Endothelial cell (in vitro differentiated cells): ENCODE measurements around the gene RPS25. TPM values are rescaled to one million over a fixed set of nuclear protein-coding genes. Genes with fewer than 3 reads are reported as not detected.
"Not testable (repeated sequence)": the region's sequence is repeated elsewhere in the genome, so short reads cannot be mapped to it uniquely, and the experiment has no call there.

Source experiments
- DNase-seq: peaks from one replicate; pipeline ENCODE4 v3.0.0; 2021; ENCODE audit warnings: low spot score
- H3K27ac Mint-ChIP-seq: one replicate; pipeline ENCODE4 v1.8.0; 2021; ENCODE audit warnings: mixed read lengths, inconsistent platforms; ENCODE audit not compliant: unreplicated experiment
- H3K27me3 Mint-ChIP-seq: one replicate; pipeline ENCODE4 v1.8.0; 2021; ENCODE audit warnings: mild to moderate bottlenecking, moderate library complexity, mixed read lengths, inconsistent platforms; ENCODE audit not compliant: unreplicated experiment
- H3K36me3 Mint-ChIP-seq: one replicate; pipeline ENCODE4 v1.8.0; 2021; ENCODE audit warnings: mild to moderate bottlenecking, low read depth, mixed read lengths, inconsistent platforms; ENCODE audit not compliant: unreplicated experiment
- H3K4me1 Mint-ChIP-seq: one replicate; pipeline ENCODE4 v1.8.0; 2021; ENCODE audit warnings: mild to moderate bottlenecking, mixed read lengths, inconsistent platforms; ENCODE audit not compliant: unreplicated experiment
- H3K4me3 Mint-ChIP-seq: one replicate; pipeline ENCODE4 v1.8.0; 2021; ENCODE audit warnings: mild to moderate bottlenecking, mixed read lengths, inconsistent platforms; ENCODE audit not compliant: unreplicated experiment
- H3K9me3 Mint-ChIP-seq: one replicate; pipeline ENCODE4 v1.8.0; 2021; ENCODE audit warnings: mixed read lengths, inconsistent platforms; ENCODE audit not compliant: unreplicated experiment
- CTCF ChIP-seq: fragments of 200-600 bp; sonication (generic); IDR thresholded peaks from one replicate; pipeline ENCODE4 v1.5.0; 2021; ENCODE audit warnings: antibody characterized with exemption; ENCODE audit not compliant: unreplicated experiment
- total RNA-seq: library from RNA; stranded (reverse); fragmentation: NEBNext Ultra II Directional; extraction: Animal tissue kit (Norgen Biotek cat#: 25700); gene quantifications from one replicate; pipeline ENCODE4 v1.2.1, GENCODE V29; 2021; ENCODE audit not compliant: unreplicated experiment

Gene RPS25
- total RNA-seq, 1 donor from 2014 or later: 1,293 TPM

GRCh38 chr11:119061256-119061655 lies 43.1 kb upstream of the RPS25 start:
- TF ChIP-seq CTCF: no peak
- H3K4me3 Mint-ChIP-seq: no peak overlapping the region
- H3K36me3 Mint-ChIP-seq: peaks cover 3% of the 10 kb centered on the region
- DNase-seq: no peak
- H3K9me3 Mint-ChIP-seq: no peaks in the 10 kb centered on the region
- H3K27ac Mint-ChIP-seq: no peak overlapping the region
- H3K27me3 Mint-ChIP-seq: peaks cover 2% of the 10 kb centered on the region
- peaks cover 11% of the 10 kb centered on the region for H3K4me1 Mint-ChIP-seq

GRCh38 chr11:119059128-119059527 lies 41.0 kb upstream of the RPS25 start:
- not testable (repeated sequence) for H3K27me3 Mint-ChIP-seq, DNase-seq, H3K4me3 Mint-ChIP-seq, H3K9me3 Mint-ChIP-seq, H3K27ac Mint-ChIP-seq
- Mint-ChIP-seq H3K4me1 (peaks cover 19% of the 10 kb centered on the region), H3K36me3 (peaks cover 15% of the 10 kb centered on the region)

- peaks cover 17% of the 10 kb centered on the region for H3K4me1 Mint-ChIP-seq
- peak within 1 kb of the TSS; percentile 97 for H3K4me3 Mint-ChIP-seq
- peak within 1 kb of the TSS; percentile 95 for H3K27ac Mint-ChIP-seq
- peak; percentile 99 for DNase-seq
- H3K9me3 Mint-ChIP-seq: no peaks in the 10 kb centered on the region
- H3K27me3 Mint-ChIP-seq: peaks cover 6% of the 10 kb centered on the region
- no peak for TF ChIP-seq CTCF
- peaks cover 33% of the 10 kb centered on the region for H3K36me3 Mint-ChIP-seq
Measured at GRCh38 chr11:119057000-119057769, 39.0 kb upstream of the RPS25 start, which contains the start of gene HYOU1. TSS of gene HYOU1 (minus strand) at chr11:119057205. CDS start at chr11:119056160, 1,045 bp downstream.

GRCh38 chr11:119056421-119056999 lies 38.4 kb upstream of the RPS25 start:
- Mint-ChIP-seq H3K9me3 (no peaks in the 10 kb centered on the region), H3K27me3 (peaks cover 6% of the 10 kb centered on the region), H3K27ac (no peak overlapping the region), H3K36me3 (peaks cover 38% of the 10 kb centered on the region), H3K4me3 (peak overlapping the region; percentile 97), H3K4me1 (peaks cover 17% of the 10 kb centered on the region)
- DNase-seq: peak; percentile 44
- no peak for TF ChIP-seq CTCF

- Mint-ChIP-seq H3K9me3 (no peaks in the 10 kb centered on the region), H3K36me3 (peaks cover 44% of the 10 kb centered on the region), H3K27ac (peak overlapping the region; percentile 39), H3K27me3 (peaks cover 9% of the 10 kb centered on the region), H3K4me1 (peaks cover 17% of the 10 kb centered on the region), H3K4me3 (peak overlapping the region; percentile 92)
- no peak for DNase-seq
- TF ChIP-seq CTCF: no peak
Measured at GRCh38 chr11:119055901-119056300, 37.8 kb upstream of the RPS25 start.
